ENCODE data around the gene SUPV3L1.

SUPV3L1 gene

DNA sequence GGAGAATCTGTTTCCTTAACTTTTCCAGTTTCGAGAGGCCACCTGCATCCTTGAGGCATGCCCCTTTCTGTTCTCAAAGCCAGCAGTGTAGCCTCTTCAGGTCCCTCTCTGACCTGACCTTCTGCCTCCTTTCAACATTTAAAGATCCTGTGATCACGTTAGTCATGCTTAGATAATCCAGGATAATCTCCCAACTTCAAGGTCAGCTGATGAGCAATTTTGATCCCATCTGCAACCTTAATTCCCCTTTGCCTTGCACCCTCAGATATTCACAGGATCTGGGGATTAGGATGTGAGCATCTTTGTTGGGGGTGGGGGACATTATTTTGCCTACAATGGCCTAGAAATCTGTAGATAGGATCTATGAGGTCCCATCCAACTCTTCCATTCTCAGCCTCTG is 48.1 kb downstream of the SUPV3L1 start:
- DNase-seq (ENCODE audit: low read depth), result no peak
- no peak overlapping the region for H3K4me3 ChIP-seq (replicated peaks; ENCODE audit: low read depth, low read length)

GRCh38 chr10:69229616-69229916 is 49.5 kb downstream of the SUPV3L1 start:
- no peak for DNase-seq (ENCODE audit: low read depth)
- TF ChIP-seq CTCF (IDR thresholded peaks at IDR 0.05; ENCODE audit: low read length, missing control alignments), result no peak
- H3K4me3 ChIP-seq (replicated peaks; ENCODE audit: low read depth, low read length), result no peak overlapping the region

More for the DNA sequence above, 48.1 kb downstream of the SUPV3L1 start:
- no peak for TF ChIP-seq CTCF (IDR thresholded peaks at IDR 0.05; ENCODE audit: low read length, missing control alignments)

GRCh38 chr10:69230128-69230527 is 50.1 kb downstream of the SUPV3L1 start:
- DNase-seq (ENCODE audit: low read depth), result no peak

GRCh38 chr10:69232252-69232651 is 52.2 kb downstream of the SUPV3L1 start:
- TF ChIP-seq CTCF (IDR thresholded peaks at IDR 0.05; ENCODE audit: low read length, missing control alignments), result peak; percentile 7
- H3K4me3 ChIP-seq (replicated peaks; ENCODE audit: low read depth, low read length), result no peak overlapping the region
- DNase-seq (ENCODE audit: low read depth), result peak; percentile 77

More at GRCh38 chr10:69230128-69230527, 50.1 kb downstream of the SUPV3L1 start:
- TF ChIP-seq CTCF (IDR thresholded peaks at IDR 0.05; ENCODE audit: low read length, missing control alignments), result no peak
- H3K4me3 ChIP-seq (replicated peaks; ENCODE audit: low read depth, low read length), result no peak overlapping the region

- no peak for DNase-seq (ENCODE audit: low read depth)
- TF ChIP-seq CTCF (IDR thresholded peaks at IDR 0.05; ENCODE audit: low read length, missing control alignments), result no peak
- H3K4me3 ChIP-seq (replicated peaks; ENCODE audit: low read depth, low read length), result no peak overlapping the region
Measured at GRCh38 chr10:69232736-69233480, 52.9 kb downstream of the SUPV3L1 start.

GRCh38 chr10:69234447-69234846 is 54.4 kb downstream of the SUPV3L1 start:
- no peak overlapping the region for H3K4me3 ChIP-seq (replicated peaks; ENCODE audit: low read depth, low read length)
- TF ChIP-seq CTCF (IDR thresholded peaks at IDR 0.05; ENCODE audit: low read length, missing control alignments), result no peak
- no peak for DNase-seq (ENCODE audit: low read depth)

- peak; percentile 95 for TF ChIP-seq CTCF (IDR thresholded peaks at IDR 0.05; ENCODE audit: low read length, missing control alignments)
- peak; percentile 83 for DNase-seq (ENCODE audit: low read depth)
- H3K4me3 ChIP-seq (replicated peaks; ENCODE audit: low read depth, low read length), result no peak overlapping the region
Measured at GRCh38 chr10:69237528-69238159, 57.6 kb downstream of the SUPV3L1 start.
